NCI-H226 (cell line): ENCODE results near the gene EVX2.
A peak's percentile ranks its signal among the peaks of the same experiment; 100 is the strongest.

Source experiments
- DNase-seq: peaks from one replicate; pipeline ENCODE4 v3.0.0-alpha.2; 2015

Gene EVX2

GRCh38 chr2:176121190-176122051 lies 37.7 kb upstream of the EVX2 start:
- no peak for DNase-seq

- DNase-seq: no peak
Measured at GRCh38 chr2:176120364-176121189, 36.8 kb upstream of the EVX2 start.

DNA sequence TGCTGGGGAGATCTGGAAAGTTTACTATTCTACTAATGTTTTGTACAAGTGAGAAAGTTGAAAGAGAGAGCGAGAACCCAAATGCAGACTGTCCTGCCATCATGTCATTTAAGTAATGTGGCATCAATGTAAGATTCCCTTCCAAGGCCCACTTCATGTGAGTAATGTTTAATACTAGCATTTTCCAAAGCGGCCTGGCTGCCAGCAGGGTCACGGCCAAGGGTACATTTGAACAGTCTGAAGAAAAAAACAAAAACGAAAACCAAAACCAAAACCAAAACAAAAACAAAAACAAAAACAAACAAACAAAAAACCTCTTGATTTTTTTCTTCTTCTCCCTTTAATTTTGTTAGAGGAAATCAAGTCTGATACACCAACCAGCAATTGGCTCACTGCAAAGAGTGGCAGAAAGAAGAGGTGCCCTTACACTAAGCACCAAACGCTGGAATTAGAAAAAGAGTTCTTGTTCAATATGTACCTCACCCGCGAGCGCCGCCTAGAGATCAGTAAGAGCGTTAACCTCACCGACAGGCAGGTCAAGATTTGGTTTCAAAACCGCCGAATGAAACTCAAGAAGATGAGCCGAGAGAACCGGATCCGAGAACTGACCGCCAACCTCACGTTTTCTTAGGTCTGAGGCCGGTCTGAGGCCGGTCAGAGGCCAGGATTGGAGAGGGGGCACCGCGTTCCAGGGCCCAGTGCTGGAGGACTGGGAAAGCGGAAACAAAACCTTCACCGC lies 35.0 kb upstream of the EVX2 start:
- DNase-seq: no peak

DNA sequence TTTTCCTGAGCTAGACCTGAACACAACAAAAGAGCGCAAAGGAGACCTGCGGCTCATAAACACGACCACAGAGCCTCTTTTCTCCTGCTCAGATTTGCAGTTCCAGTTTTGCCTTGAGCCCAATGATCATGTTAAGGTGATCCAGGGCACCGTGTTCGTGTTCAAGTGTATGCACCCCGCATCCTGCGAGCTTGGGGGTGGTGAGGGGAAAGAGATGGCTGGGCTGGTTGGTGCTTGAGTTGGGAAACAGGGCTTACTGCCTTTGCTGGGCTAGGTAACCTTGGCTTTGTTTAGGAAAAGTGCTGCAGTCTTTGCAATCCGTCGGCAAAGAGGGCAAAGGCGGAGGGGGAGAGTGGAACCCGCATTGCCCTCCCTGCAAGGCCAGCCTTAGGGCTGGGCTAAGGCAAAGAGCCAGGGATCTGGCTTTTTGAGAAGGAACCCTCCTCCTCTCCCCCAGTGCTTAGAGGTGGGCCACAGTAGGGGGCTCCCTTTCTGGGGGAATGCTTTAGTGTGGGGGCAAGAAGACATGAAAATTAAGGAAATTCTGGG lies 34.1 kb upstream of the EVX2 start:
- no peak for DNase-seq

DNA sequence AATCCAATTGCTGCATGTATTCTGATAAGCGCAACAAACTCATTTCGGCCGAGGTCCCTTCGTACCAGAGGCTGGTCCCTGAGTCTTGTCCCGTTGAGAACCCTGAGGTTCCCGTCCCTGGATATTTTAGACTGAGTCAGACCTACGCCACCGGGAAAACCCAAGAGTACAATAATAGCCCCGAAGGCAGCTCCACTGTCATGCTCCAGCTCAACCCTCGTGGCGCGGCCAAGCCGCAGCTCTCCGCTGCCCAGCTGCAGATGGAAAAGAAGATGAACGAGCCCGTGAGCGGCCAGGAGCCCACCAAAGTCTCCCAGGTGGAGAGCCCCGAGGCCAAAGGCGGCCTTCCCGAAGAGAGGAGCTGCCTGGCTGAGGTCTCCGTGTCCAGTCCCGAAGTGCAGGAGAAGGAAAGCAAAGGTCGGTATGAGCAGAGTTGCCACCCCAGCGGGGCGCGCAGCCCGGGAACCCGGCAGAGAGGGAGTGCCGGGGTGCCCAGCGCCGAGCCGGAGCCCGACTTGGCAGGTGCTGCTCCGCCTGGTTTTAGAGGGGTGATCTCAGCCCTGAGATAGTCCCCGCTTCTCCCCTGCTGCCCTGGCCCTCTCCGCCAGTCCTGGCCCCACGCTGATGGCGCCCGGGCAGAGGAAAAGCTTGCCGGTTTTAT lies 33.5 kb upstream of the EVX2 start:
- no peak for DNase-seq

DNA sequence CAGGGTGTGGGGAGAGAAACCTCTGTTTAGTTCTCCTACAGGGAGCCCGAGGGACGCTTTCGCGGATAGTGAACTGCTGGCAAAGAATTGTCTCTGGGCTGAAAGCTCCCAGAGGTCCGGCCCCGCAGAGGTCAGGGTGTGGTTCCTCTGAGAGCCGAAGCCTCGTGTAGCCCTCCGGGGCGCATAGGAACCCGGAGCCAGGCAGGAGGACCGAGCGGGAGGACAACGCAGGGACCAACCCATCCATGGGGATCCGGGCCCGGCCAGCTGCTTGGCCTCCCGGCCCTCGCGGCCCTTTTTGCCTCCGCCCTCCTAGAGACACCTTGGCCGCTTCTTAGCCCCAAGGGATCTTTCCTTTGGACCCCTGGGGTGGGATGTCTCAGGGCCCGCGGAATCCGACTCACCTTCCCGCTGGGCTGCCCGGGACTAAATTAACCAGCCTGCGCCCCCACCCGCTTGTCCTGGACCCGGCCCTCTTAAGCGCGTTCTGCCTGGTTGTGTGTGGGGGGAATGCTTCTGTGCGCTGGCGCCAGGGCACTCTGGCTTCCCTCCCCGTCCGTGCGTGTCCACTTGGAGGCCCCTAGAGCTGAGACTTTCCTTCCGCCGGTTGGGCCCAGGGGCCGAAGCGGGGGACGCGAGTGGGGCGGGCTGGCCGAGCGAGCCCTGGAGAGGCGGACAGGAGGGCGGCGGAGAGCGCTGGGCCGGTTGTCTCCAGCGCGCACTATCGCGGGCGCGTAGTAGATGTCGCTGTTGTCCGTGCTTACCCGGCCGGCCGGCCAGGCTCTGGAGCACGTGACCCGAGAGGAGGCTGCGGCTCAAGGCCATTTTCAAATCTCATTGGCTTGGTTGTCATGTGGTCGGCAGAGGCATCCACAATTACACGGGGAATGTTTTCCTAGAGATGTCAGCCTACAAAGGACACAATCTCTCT lies 32.4 kb upstream of the EVX2 start, which contains the start of gene HOXD10:
Gene HOXD10 (plus strand): TSS at position 896 of the 931 bp plus-strand sequence. CDS start 56 bp downstream, outside the sequence.
- no peak for DNase-seq

- no peak for DNase-seq
Measured at GRCh38 chr2:176114930-176115625, 31.3 kb upstream of the EVX2 start.

DNA sequence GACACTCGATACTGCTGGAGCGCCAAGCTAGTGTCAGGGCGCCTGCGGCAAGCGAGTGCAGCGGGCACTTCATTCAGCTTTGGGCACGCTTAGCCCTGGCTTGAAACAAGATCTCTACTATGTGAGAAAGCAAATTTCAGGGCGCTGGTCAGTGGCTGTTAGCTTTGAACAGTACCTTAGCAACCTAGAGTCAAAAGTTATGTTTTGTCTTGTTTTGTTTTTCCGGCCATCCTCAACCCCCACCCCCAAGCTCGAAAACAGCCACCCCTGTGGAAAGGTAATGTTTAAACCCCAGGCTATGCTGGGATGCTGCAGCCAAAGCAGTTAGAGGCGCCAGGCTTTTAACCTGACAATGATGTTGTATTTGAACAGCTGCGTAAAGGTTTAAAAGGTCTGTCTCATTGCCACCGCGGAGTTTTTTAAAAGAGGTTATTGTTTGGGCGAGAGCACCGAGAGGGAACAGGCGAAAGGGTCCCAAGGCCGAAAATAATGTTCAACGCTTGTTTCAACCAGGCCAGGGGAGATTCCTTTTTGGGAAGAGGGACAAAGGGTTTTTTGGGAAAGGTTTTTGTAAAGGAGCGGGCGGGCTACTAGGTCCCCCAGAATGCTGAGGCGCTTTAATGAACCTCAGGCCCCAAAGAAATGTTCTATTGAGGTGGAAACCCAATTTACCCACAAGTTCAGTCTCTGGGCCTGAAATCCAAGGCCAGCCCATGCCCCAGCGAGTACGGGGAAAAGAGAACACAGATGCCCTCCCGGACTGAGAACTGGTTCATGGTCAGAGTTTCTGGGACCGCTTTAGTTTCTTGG lies 30.6 kb upstream of the EVX2 start:
- DNase-seq: no peak

DNA sequence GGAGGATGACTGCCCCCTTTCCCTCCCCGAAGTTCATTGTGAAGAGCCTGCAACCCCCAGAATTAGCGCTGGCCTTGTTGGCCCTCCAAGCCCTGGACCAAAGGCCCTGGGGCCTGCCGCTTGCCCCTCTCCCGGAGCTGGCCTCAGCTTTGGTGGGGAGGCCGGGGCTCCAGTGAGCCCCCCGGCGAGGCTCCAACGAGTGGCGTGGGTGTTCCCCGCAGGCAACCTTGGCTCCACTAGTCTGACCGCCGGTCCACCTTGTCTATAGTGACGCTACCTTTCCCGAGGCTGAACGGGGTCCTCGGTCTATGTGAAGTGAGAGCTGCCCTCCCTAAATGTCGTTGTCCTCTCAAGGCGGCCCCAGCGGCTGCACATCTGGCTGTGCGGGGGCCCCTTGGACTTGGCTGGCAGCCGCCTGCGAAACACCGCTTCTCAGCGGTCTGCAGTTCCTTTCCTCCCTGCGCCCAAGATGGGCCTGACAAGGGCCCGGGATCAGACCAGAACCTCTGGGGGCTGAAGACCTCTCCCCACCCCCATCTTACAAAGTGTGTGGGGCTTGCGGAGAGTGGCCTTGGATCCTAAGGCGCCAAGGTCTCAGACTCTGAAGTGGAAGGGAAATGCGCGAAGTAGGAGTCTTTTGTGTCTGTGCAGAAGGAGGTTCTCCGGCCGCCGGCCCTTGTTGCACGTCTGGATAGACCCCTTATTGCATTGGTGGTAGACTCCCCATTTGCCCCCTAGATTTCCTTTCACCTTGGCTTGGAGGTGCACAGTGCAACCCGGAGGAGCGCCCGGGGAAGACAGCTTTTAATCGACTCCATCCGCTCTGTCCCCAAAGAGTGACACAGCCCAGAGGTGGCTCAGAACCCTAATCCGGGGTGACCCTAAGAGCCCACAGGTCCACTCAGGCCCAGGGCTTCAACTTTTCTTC lies 28.9 kb upstream of the EVX2 start:
- DNase-seq: no peak

- no peak for DNase-seq
Measured at GRCh38 chr2:176111846-176112374, 28.1 kb upstream of the EVX2 start.

GRCh38 chr2:176111309-176111663 lies 27.5 kb upstream of the EVX2 start:
- peak; percentile 3 for DNase-seq

DNA sequence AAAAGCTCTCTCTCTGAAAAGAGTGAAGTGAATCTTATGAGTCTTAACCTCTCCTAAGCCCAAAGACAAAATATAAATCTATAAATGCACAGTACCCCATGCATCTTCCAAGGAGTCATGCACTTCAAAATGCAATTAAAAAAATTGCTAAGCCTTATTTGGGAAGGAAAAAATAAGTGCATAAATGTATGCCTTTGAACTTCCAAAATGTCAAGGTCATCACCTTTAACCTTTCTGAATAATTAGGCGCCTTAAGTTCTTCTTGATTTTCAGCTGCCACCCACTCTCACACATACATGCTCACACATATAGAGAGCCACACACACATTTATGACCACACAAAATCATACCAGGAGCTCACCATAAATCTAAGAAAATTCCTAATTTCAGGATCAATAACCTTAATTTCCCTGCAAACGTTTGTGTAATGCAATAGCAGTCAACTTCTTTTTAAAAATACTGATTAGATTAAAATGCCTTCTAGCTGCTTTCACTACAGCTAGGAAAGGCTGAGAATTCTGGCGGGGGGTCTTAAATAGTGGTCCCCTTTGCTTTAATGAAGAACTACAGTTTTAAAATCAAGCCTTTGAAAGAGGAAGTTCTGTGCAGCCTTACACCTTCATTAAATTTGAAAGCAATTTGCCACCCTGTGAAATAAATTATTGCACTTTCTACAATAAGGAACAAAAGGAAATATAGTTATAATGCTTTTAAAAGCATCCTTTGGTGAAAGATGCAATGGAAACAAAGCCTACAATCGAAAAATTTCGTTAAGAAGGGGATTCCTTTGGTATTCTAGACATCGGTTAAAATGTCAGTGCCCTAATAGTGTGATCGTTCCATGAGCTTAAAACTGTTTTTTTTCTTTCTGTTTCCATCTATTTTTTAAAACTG lies 26.9 kb upstream of the EVX2 start:
- DNase-seq: no peak

GRCh38 chr2:176109946-176110345 lies 26.2 kb upstream of the EVX2 start:
- DNase-seq: no peak

GRCh38 chr2:176109192-176109901 lies 25.6 kb upstream of the EVX2 start:
- DNase-seq: no peak

DNA sequence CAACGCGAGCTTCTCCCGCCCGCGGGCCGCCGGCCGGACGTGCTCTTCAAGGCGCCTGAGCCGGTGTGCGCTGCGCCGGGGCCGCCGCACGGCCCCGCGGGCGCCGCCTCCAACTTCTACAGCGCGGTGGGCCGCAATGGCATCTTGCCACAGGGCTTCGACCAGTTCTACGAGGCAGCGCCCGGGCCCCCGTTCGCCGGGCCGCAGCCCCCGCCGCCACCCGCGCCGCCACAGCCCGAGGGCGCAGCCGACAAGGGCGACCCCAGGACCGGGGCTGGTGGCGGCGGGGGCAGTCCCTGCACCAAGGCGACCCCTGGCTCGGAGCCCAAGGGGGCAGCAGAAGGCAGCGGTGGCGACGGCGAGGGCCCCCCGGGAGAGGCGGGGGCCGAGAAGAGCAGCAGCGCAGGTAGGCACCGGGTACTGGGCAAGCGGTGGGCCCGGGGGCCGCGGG lies 24.0 kb upstream of the EVX2 start:
- no peak for DNase-seq
